ENCODE results near the gene PRPSAP1.

GRCh38 chr17:76307966-76308338, 45.8 kb downstream of the PRPSAP1 start, which contains the start of gene QRICH2:
- TF ChIP-seq TCF4 (CRISPR knock-in tag; IDR thresholded peaks at IDR 0.05; ENCODE audit: borderline replicate concordance) = no peak
- TF ChIP-seq RARB (CRISPR knock-in tag; IDR thresholded peaks at IDR 0.05) = no peak
- no peak for TF ChIP-seq OSR1 (CRISPR knock-in tag; IDR thresholded peaks at IDR 0.05)
- TF ChIP-seq, protein P1, sequence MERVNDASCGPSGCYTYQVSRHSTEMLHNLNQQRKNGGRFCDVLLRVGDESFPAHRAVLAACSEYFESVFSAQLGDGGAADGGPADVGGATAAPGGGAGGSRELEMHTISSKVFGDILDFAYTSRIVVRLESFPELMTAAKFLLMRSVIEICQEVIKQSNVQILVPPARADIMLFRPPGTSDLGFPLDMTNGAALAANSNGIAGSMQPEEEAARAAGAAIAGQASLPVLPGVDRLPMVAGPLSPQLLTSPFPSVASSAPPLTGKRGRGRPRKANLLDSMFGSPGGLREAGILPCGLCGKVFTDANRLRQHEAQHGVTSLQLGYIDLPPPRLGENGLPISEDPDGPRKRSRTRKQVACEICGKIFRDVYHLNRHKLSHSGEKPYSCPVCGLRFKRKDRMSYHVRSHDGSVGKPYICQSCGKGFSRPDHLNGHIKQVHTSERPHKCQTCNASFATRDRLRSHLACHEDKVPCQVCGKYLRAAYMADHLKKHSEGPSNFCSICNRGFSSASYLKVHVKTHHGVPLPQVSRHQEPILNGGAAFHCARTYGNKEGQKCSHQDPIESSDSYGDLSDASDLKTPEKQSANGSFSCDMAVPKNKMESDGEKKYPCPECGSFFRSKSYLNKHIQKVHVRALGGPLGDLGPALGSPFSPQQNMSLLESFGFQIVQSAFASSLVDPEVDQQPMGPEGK (CRISPR knock-in tag; IDR thresholded peaks at IDR 0.05; ENCODE audit: borderline replicate concordance) = no peak
- no peak for TF ChIP-seq SNAI2 (CRISPR knock-in tag; IDR thresholded peaks at IDR 0.05)
- TF ChIP-seq ZNF565 (CRISPR knock-in tag; conservative IDR thresholded peaks at IDR 0.05; ENCODE audit: low read depth) = no peak
- TF ChIP-seq CREB5 (CRISPR knock-in tag; IDR thresholded peaks at IDR 0.05; ENCODE audit: low read depth) = no peak
- TF ChIP-seq ARNTL (CRISPR knock-in tag; IDR thresholded peaks at IDR 0.05; ENCODE audit: borderline replicate concordance, low read depth) = no peak
- TF ChIP-seq GLIS3 (CRISPR knock-in tag; IDR thresholded peaks at IDR 0.05) = no peak
- no peak for TF ChIP-seq ZFP3 (CRISPR knock-in tag; IDR thresholded peaks at IDR 0.05)

Measured in SK-N-SH treated with all-trans-retinoic acid at 6 μM for 48 hours (cell line).